ENCODE results near the gene ZNF716.
"Not testable (repeated sequence)": the region's sequence is repeated elsewhere in the genome, so short reads cannot be mapped to it uniquely, and the experiment has no call there.

Gene ZNF716

DNA sequence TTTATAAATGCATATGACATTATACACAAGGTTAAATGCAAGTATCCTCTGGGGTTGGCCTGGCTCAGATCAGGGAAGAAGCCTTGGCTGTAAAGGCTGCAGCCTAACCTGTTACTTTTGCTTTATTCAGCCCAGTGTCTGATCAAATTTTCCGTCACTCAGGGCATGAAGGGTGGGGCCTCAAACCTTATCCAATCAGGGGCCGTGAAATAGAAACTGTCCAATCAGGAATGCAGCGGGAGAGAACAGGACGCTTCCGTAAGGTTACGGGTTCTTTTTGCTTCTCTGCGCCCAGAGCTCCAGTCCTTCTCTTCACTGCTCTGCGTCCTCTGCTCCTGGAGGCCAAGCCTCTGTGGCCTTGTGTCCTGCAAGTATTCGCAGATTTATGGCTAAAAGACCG, at the start of gene ZNF716:
Gene ZNF716 (plus strand): TSS at position 274 of the 400 bp plus-strand sequence. CDS start 112 bp downstream, at position 386.
- intact Hi-C loops (cut with DNase I; ENCODE audit: low total_unique reads): no loop called here
- Histone ChIP-seq H3K36me3 (no peaks in the 10 kb centered on the region), H3K4me3 (no peak within 1 kb of the TSS), H3K27me3 (no peaks in the 10 kb centered on the region), H3K4me1 (no peaks in the 10 kb centered on the region), H3K9me3 (peaks cover 0 to 22% (median 15%) of the 10 kb centered on the region in 3 donors), H3K27ac (no peak within 1 kb of the TSS)
- no peak for DNase-seq
- TF ChIP-seq CTCF (IDR thresholded peaks at IDR 0.05): no peak

DNA sequence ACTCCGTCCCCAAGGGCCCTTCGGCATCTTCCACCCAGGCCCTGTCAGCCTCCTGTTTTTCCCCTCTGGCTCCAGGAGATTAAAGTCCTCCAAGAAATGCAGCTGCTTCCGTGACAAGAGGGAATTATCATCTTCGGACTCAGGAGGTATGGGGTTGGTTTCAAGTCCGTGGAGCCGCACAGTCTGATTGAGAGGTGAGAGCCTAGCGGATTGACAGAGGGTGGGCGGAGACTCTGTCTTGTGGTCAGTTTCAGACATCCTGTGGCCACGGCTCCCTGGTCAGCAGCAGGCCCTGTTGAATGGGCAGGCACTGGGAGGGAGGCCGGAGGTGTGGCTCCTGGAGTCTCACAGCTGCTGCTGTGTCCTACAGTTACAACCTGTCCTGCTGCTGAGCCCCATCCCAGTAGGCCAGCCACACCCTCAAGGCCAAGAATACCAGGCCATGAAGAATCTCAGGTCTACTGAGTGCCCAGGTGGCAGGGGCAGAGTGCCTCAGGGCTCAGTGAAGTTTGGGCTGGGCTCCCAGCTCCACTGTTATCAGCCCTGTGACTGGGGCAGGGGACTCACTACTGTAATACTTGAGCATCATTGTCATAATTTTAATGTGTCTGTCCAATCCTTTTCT, 49.3 kb upstream of the ZNF716 start:
- intact Hi-C loops (cut with DNase I; ENCODE audit: low total_unique reads): no loop called here

DNA sequence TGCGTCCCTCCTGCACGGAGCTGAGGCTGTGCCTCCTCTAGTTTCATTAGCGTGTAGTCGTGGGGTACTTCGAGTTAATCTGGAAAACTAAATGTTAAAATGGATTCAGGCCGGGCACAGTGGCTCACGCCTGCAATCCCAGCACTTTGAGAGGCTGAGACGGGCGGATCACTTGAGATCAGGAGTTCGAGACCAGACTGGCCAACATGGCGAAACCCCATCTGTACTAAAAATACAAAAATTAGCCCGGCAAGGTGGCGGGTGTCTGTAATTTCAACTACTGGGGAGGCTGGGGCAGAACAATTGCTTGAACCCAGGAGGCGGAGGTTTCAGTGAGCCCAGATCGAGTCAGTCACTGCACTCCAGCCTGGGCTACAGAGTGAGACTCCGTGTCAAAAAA, 46.9 kb upstream of the ZNF716 start:
- H3K9me3 ChIP-seq: peaks cover 0 to 26% (median 12%) of the 10 kb centered on the region in 3 donors

More for the DNA sequence above, 49.3 kb upstream of the ZNF716 start:
- no peaks in the 10 kb centered on the region for H3K36me3 ChIP-seq
- no peak overlapping the region for H3K4me3 ChIP-seq
- H3K27me3 ChIP-seq: no peaks in the 10 kb centered on the region
- DNase-seq: no peak
- H3K27ac ChIP-seq: no peak overlapping the region
- H3K9me3 ChIP-seq: peaks cover 0 to 32% (median 12%) of the 10 kb centered on the region in 3 donors
- no peaks in the 10 kb centered on the region for H3K4me1 ChIP-seq
- no peak for TF ChIP-seq CTCF (IDR thresholded peaks at IDR 0.05)

DNA sequence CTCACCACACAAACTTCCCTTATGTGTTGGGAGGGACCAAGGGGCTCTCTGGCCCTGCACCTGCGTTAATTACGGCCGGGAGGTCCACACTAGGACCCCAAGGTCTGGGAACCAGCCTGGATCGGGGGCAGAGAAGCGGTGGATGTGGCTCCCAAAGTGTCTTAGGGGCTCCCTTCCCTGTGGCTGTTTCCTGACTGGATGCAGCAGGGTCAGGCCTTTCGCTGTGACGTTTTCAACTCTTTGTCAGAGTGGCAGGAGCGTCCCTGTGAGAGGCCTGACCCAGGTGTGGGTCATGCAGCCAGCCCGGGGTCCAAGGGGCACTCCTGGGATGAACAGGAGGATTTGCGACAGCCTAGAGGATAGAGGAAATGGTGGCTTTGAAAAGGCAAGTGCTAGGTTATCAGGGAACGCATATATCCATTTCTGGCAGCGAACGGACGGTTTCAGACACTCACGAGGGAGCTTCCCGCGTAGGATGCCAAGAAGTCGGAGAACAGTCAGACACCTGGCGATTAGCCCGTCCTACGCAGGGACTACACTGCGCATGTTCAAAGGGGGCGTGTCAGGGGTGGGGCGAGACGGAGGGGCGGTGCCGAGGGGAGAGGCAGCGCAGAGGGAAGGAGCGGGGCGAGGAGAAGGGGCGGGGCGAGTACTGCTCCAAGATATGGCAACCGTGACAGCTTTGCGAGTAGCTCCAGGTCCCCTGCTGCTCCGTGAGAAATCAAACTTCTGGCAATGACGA, 46.2 kb upstream of the ZNF716 start:
- Histone ChIP-seq H3K27ac (no peak overlapping the region), H3K27me3 (no peaks in the 10 kb centered on the region), H3K9me3 (peaks cover 0 to 19% (median 6%) of the 10 kb centered on the region in 3 donors), H3K4me3 (peak overlapping the region; percentile 21 to 32), H3K4me1 (no peaks in the 10 kb centered on the region), H3K36me3 (no peaks in the 10 kb centered on the region)
- peak; percentile 38 to 62 for DNase-seq
- no peak for TF ChIP-seq CTCF (IDR thresholded peaks at IDR 0.05)
- intact Hi-C loops (cut with DNase I; ENCODE audit: low total_unique reads): no loop called here

More for the DNA sequence above, 46.9 kb upstream of the ZNF716 start:
- H3K27ac ChIP-seq; H3K4me1 ChIP-seq; H3K36me3 ChIP-seq; H3K27me3 ChIP-seq; DNase-seq; H3K4me3 ChIP-seq; intact Hi-C loops (cut with DNase I; ENCODE audit: low total_unique reads): not testable (repeated sequence)

- peak in 1 of 2 donors; percentile 63 for DNase-seq
These were observed 45.5 kb upstream of the ZNF716 start for GRCh38 chr7:57404343-57404966.

More at GRCh38 chr7:57404343-57404966, 45.5 kb upstream of the ZNF716 start:
- H3K27me3 ChIP-seq: no peaks in the 10 kb centered on the region
- H3K4me1 ChIP-seq: no peaks in the 10 kb centered on the region
- H3K9me3 ChIP-seq: peaks cover 0 to 16% (median 5%) of the 10 kb centered on the region in 3 donors
- TF ChIP-seq CTCF (IDR thresholded peaks at IDR 0.05): no peak
- no peak overlapping the region for H3K27ac ChIP-seq
- H3K36me3 ChIP-seq: no peaks in the 10 kb centered on the region
- H3K4me3 ChIP-seq: peak overlapping the region; percentile 21 to 32
- intact Hi-C loops (cut with DNase I; ENCODE audit: low total_unique reads): no loop called here
